GM23248 (cell line): ENCODE results near the gene OR4Q2. TPM values are rescaled to one million over a fixed set of nuclear protein-coding genes. Genes with fewer than 3 reads are reported as not detected.

ENCODE experiments used
- DNase-seq: peaks from one replicate; pipeline ENCODE4 v3.0.0-alpha.2; 2015
- H2AFZ ChIP-seq: fragments of 200-600 bp; sonication (generic); 2 replicates; pipeline ENCODE4 v1.6.1; 2016; ENCODE audit warnings: antibody characterized with exemption
- H3F3A ChIP-seq: fragments of 200-600 bp; sonication (generic); 2 replicates; pipeline ENCODE4 v1.6.1; 2016; ENCODE audit warnings: mild to moderate bottlenecking, antibody characterized with exemption, mixed run types; ENCODE audit not compliant: insufficient read depth
- H3K27ac ChIP-seq: fragments of 200-600 bp; sonication (generic); 2 replicates; pipeline ENCODE4 v1.5.1; 2016; ENCODE audit warnings: mild to moderate bottlenecking
- H3K27me3 ChIP-seq: fragments of 200-600 bp; sonication (generic); replicated peaks from 2 replicates; pipeline ENCODE4 v1.6.1; 2016; ENCODE audit warnings: mild to moderate bottlenecking; ENCODE audit not compliant: insufficient read depth
- H3K36me3 ChIP-seq: fragments of 200-600 bp; sonication (generic); 2 replicates; pipeline ENCODE4 v1.6.1; 2016; ENCODE audit warnings: low read depth, mild to moderate bottlenecking
- H3K4me1 ChIP-seq: fragments of 200-600 bp; sonication (generic); 2 replicates; pipeline ENCODE4 v1.6.1; 2016; ENCODE audit warnings: mild to moderate bottlenecking; ENCODE audit not compliant: insufficient read depth
- H3K4me2 ChIP-seq: fragments of 200-600 bp; sonication (generic); one replicate; pipeline ENCODE4 v1.6.1; 2016; ENCODE audit warnings: mild to moderate bottlenecking; ENCODE audit not compliant: unreplicated experiment
- H3K4me3 ChIP-seq: fragments of 200-600 bp; sonication (generic); 2 replicates; pipeline ENCODE4 v1.5.1; 2016; ENCODE audit warnings: mild to moderate bottlenecking
- H3K79me2 ChIP-seq: fragments of 200-600 bp; sonication (generic); 2 replicates; pipeline ENCODE4 v1.6.1; 2016; ENCODE audit warnings: mild to moderate bottlenecking; ENCODE audit not compliant: insufficient read depth
- H3K9ac ChIP-seq: fragments of 200-600 bp; sonication (generic); 2 replicates; pipeline ENCODE4 v1.6.1; 2016; ENCODE audit warnings: mild to moderate bottlenecking
- H3K9me2 ChIP-seq: fragments of 200-600 bp; sonication (generic); 2 replicates; pipeline ENCODE4 v1.6.1; 2016; ENCODE audit warnings: mixed run types, mild to moderate bottlenecking, moderate library complexity; ENCODE audit not compliant: insufficient read depth
- H3K9me3 ChIP-seq: fragments of 200-600 bp; sonication (generic); one replicate; pipeline ENCODE4 v1.6.1; 2017; ENCODE audit warnings: low read depth
- H4K20me1 ChIP-seq: fragments of 200-600 bp; sonication (generic); 2 replicates; pipeline ENCODE4 v1.6.0; 2016; ENCODE audit not compliant: insufficient read depth
- EZH2 ChIP-seq: fragments of 200-600 bp; sonication (generic); IDR thresholded peaks from 2 replicates; pipeline ENCODE4 v1.6.1; 2018; ENCODE audit warnings: antibody characterized with exemption, mild to moderate bottlenecking; ENCODE audit not compliant: insufficient read depth, poor library complexity, severe bottlenecking
- EZH2phosphoT487 ChIP-seq: fragments of 200-600 bp; sonication (generic); IDR thresholded peaks from 2 replicates; pipeline ENCODE4 v1.6.1; 2018; ENCODE audit warnings: antibody characterized with exemption, moderate library complexity, mild to moderate bottlenecking, low read depth; ENCODE audit not compliant: insufficient read depth
- WGBS, 2 experiments: methylation state at CpG; one replicate each; pipeline ENCODE4 v1.1.6; 2015 to 2017; ENCODE audit warnings: low lambda C conversion rate in 2 of 2, low coverage in 1 of 2; ENCODE audit errors: missing lambda C conversion rate in 2 of 2; 5-methylcytosine and 5-hydroxymethylcytosine counted together
- in situ Hi-C: fragments of 300-500 bp; cut with MboI; formaldehyde crosslinking; loops from 2 replicates; pipeline ENCODE4 v1.15.0; 2020
- polyA plus RNA-seq: library from polyadenylated mRNA; unstranded; fragments of >200 nt; fragmentation: Nextera tagmentation; extraction: Ambion mirVana; gene quantifications from 2 replicates; pipeline ENCODE4 v1.2.1, GENCODE V29; 2016
- total RNA-seq: library from RNA; depleted of rRNA; stranded (reverse); fragments of >200 nt; shearing (Covaris generic); gene quantifications from 2 replicates; pipeline ENCODE4 v1.2.3, GENCODE V29; 2014

The OR4Q2 gene
- total and polyA plus RNA-seq, 2 experiments from 2014 or later, result not detected

DNA sequence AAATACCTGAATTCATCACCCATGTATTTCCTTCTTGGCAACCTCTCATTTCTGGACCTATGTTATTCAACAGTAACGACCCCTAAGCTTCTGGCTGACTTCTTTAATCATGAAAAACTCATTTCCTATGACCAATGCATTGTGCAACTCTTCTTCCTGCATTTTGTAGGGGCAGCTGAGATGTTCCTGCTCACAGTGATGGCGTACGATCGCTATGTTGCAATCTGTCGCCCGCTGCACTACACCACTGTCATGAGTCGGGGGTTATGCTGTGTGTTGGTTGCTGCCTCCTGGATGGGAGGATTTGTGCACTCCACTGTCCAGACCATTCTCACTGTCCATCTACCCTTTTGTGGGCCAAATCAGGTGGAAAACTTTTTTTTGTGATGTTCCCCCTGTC lies 356 bp downstream of the OR4Q2 start:
- Histone ChIP-seq H3K27ac (no peak overlapping the region), H3K36me3 (no peaks in the 10 kb centered on the region), H3K9me3 (no peaks in the 10 kb centered on the region), H3K9ac (no peak overlapping the region), H4K20me1 (no peaks in the 10 kb centered on the region), H3K9me2 (no peaks in the 10 kb centered on the region), H3K27me3 (no peaks in the 10 kb centered on the region), H2AFZ (no peak overlapping the region), H3K4me1 (no peaks in the 10 kb centered on the region), H3K4me3 (no peak overlapping the region), H3K4me2 (no peak overlapping the region), H3F3A (no peaks in the 10 kb centered on the region), H3K79me2 (no peaks in the 10 kb centered on the region)
- DNase-seq, result no peak
- TF ChIP-seq EZH2 (no peak), EZH2phosphoT487 (no peak)
- WGBS, 2 experiments, result 57 to 58% methylated on average over 7 of the region's 7 CpGs
- in situ Hi-C loops, result no loop called here

DNA sequence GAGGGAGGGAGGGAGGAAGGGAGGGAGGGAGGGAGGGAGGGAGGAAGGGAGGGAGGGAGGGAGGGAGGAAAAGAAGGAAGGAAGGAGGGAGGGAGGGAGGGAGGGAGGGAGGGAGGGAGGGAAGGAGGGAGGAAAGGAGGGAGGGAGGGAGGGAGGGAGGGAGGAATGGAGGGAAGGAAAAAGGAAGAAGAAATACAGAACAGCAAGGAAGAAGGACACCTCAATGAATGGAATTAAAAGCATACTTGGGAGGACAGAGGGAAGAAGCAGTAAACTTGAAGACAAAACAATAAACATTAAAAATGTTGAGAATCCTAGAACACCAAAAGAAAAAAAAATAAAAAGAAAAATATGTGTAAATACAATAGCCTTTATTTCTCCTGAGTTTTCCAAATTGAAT lies 6.2 kb downstream of the OR4Q2 start:
- Histone ChIP-seq H2AFZ (no peak overlapping the region), H3K9ac (no peak overlapping the region), H3K4me2 (no peak overlapping the region), H3K9me2 (no peaks in the 10 kb centered on the region), H3K9me3 (no peaks in the 10 kb centered on the region), H4K20me1 (no peaks in the 10 kb centered on the region), H3F3A (no peaks in the 10 kb centered on the region), H3K79me2 (no peaks in the 10 kb centered on the region), H3K27ac (no peak overlapping the region), H3K4me3 (no peak overlapping the region), H3K27me3 (no peaks in the 10 kb centered on the region), H3K4me1 (no peaks in the 10 kb centered on the region), H3K36me3 (no peaks in the 10 kb centered on the region)
- in situ Hi-C loops, result no loop called here
- DNase-seq, result no peak
- TF ChIP-seq EZH2 (no peak), EZH2phosphoT487 (no peak)

DNA sequence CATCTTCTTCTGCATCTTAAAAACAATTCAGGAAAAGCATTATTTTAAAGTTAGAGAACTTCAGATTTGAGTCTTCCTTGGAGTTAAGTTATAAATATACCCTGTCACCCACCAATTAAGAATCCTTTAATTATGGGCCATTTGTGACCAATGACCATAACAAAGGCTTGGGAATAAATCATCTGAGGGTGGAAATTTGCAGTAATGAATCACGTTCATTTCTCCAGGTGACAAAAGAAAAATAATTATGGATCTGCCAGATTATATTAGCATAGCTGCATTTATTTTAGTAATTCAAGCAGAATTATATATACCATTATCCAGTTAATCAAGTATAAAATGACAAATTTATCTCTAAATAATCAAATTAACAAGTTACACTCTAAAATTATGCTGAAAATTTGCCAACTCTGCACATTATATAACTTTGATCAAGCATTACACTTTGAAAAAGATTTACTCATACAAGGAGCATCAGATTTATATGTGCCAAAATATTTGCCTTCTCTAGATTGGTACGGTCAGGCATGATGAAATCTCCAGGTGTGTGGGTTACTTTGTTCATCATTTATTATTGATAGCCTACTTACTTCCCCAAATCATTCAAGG lies 17.4 kb downstream of the OR4Q2 start, which contains the start of gene OR4K14:
Gene OR4K14 (minus strand): TSS at position 51 of the 609 bp plus-strand sequence. CDS start 4,114 bp downstream, outside the sequence.
- TF ChIP-seq EZH2 (no peak), EZH2phosphoT487 (no peak)

DNA sequence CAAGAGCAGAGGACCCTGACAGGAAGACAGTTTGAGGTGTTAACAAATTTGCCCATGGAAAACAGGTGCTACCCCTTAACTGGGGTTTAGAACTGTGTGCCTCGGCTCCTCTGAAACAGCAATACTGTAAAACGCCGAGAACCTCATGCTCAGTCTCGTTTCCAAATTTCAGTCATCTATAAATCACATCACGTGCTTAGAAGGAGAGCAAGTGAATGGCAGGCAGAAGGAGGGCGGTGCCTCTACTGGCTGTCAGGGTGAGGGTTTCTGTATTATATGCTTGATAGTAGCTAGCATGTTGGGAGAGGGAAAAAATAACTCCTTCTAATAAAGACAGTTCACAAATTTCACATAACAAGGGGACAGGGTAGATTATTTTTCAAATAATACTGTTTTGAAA lies 29.1 kb downstream of the OR4Q2 start:
- Histone ChIP-seq H3K27me3 (no peaks in the 10 kb centered on the region), H3K4me1 (no peaks in the 10 kb centered on the region), H3K4me3 (no peak overlapping the region), H3K27ac (no peak overlapping the region), H4K20me1 (no peaks in the 10 kb centered on the region), H3K4me2 (no peak overlapping the region), H3K79me2 (no peaks in the 10 kb centered on the region), H3F3A (no peaks in the 10 kb centered on the region), H3K9ac (no peak overlapping the region), H3K9me2 (no peaks in the 10 kb centered on the region), H2AFZ (no peak overlapping the region), H3K36me3 (no peaks in the 10 kb centered on the region), H3K9me3 (no peaks in the 10 kb centered on the region)
- in situ Hi-C loops, result no loop called here
- TF ChIP-seq EZH2 (no peak), EZH2phosphoT487 (no peak)
- no peak for DNase-seq
- 17 to 25% methylated on average over 6 of the region's 6 CpGs for WGBS, 2 experiments

More for the DNA sequence above, 17.4 kb downstream of the OR4Q2 start, which contains the start of gene OR4K14:
- H3K27me3 ChIP-seq, result no peaks in the 10 kb centered on the region
- in situ Hi-C loops, result no loop called here
- H3K4me2 ChIP-seq, result no peak within 1 kb of the TSS
- H3K79me2 ChIP-seq, result no peaks in the 10 kb centered on the region
- no peaks in the 10 kb centered on the region for H4K20me1 ChIP-seq
- H2AFZ ChIP-seq, result no peak within 1 kb of the TSS
- no peaks in the 10 kb centered on the region for H3K36me3 ChIP-seq
- H3F3A ChIP-seq, result no peaks in the 10 kb centered on the region
- no peak within 1 kb of the TSS for H3K9ac ChIP-seq
- no peaks in the 10 kb centered on the region; the same call in 1 of the 2 replicates for H3K9me2 ChIP-seq
- no peak for DNase-seq
- 14 to 15% methylated on average over 2 of the region's 2 CpGs for WGBS, 2 experiments
- H3K4me1 ChIP-seq, result no peaks in the 10 kb centered on the region
- no peak within 1 kb of the TSS for H3K27ac ChIP-seq
- H3K4me3 ChIP-seq, result no peak within 1 kb of the TSS
- H3K9me3 ChIP-seq, result no peaks in the 10 kb centered on the region
